ENCODE results near the gene ARID1B. TPM values are rescaled to one million over a fixed set of nuclear protein-coding genes. Genes with fewer than 3 reads are reported as not detected.

The ARID1B gene
- total and polyA plus RNA-seq, 7 donors, result 8.1 to 61.1 (median 53.1) TPM

GRCh38 chr6:156952401-156952800 is 175.2 kb downstream of the ARID1B start:
- 75 to 87% (median 77%) methylated on average over 5 of the region's 5 CpGs for WGBS, 3 donors
- intact Hi-C loops (cut with DNase I), result loop anchor here (10.0 kb wide), 2 partner anchors 168 to 268 kb away; no protein-coding TSS in a partner anchor
- DNase-seq (no peak), ATAC-seq (no peak)
- Histone ChIP-seq H3K36me3 (ENCODE audit: insufficient read depth in 1 of 2, low read depth in 1 of 2) (no peaks in the 10 kb centered on the region), H3K4me3 (no peak overlapping the region), H3K4me1 (peaks cover 97% of the 10 kb centered on the region), H3K27me3 (ENCODE audit: insufficient read depth in 3 of 3, low read length in 2 of 3) (no peaks in the 10 kb centered on the region), H3K27ac (peak overlapping the region; percentile 89), H3K9me3 (no peaks in the 10 kb centered on the region)
- TF ChIP-seq, protein P1, sequence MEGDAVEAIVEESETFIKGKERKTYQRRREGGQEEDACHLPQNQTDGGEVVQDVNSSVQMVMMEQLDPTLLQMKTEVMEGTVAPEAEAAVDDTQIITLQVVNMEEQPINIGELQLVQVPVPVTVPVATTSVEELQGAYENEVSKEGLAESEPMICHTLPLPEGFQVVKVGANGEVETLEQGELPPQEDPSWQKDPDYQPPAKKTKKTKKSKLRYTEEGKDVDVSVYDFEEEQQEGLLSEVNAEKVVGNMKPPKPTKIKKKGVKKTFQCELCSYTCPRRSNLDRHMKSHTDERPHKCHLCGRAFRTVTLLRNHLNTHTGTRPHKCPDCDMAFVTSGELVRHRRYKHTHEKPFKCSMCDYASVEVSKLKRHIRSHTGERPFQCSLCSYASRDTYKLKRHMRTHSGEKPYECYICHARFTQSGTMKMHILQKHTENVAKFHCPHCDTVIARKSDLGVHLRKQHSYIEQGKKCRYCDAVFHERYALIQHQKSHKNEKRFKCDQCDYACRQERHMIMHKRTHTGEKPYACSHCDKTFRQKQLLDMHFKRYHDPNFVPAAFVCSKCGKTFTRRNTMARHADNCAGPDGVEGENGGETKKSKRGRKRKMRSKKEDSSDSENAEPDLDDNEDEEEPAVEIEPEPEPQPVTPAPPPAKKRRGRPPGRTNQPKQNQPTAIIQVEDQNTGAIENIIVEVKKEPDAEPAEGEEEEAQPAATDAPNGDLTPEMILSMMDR (IDR thresholded peaks at IDR 0.05), result no peak

DNA sequence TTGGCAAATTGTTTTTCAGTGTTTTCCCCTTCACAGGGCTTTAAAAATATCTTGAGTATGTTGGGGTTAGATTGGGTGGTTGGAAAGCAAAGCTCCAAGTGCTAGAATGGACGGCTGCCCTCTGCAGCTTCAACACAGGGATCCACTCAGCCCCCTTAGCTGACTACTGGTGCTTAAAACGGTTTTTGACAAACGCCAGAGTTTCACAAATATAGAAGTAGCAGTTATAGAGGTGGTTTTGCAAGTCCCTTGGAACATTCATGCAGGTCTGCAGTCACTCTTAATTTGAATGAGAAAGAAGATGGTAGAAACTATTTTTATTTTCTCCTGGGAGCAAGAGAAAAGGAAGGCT is 175.9 kb downstream of the ARID1B start:
- Histone ChIP-seq H3K9me3 (no peaks in the 10 kb centered on the region), H3K36me3 (ENCODE audit: insufficient read depth in 1 of 2, low read depth in 1 of 2) (no peaks in the 10 kb centered on the region), H3K4me1 (peaks cover 97% of the 10 kb centered on the region), H3K27ac (peak overlapping the region; percentile 89), H3K27me3 (ENCODE audit: insufficient read depth in 3 of 3, low read length in 2 of 3) (no peaks in the 10 kb centered on the region), H3K4me3 (peak overlapping the region; percentile 50)
- intact Hi-C loops (cut with DNase I), result loop anchor here (10.0 kb wide), 2 partner anchors 168 to 268 kb away; no protein-coding TSS in a partner anchor
- peak in 3 of 4 donors; percentile 0 to 20 (median 8) for ATAC-seq
- WGBS, 3 donors, result 9 to 19% (median 14%) methylated on average over 3 of the region's 3 CpGs
- no peak for DNase-seq
- TF ChIP-seq, protein P1 (IDR thresholded peaks at IDR 0.05), result no peak

- H3K4me1 ChIP-seq, result peaks cover 97% of the 10 kb centered on the region
- intact Hi-C loops (cut with DNase I), result loop anchor here (10.0 kb wide), 2 partner anchors 169 to 269 kb away; no protein-coding TSS in a partner anchor
- no peaks in the 10 kb centered on the region for H3K9me3 ChIP-seq
- whole genome bisulfite sequencing, 3 donors, result 8 to 11% (median 10%) methylated on average over 7 of the region's 7 CpGs
- H3K27me3 ChIP-seq (ENCODE audit: insufficient read depth in 3 of 3, low read length in 2 of 3), result no peaks in the 10 kb centered on the region
- TF ChIP-seq, protein P1 (IDR thresholded peaks at IDR 0.05), result no peak
- H3K36me3 ChIP-seq (ENCODE audit: insufficient read depth in 1 of 2, low read depth in 1 of 2), result no peaks in the 10 kb centered on the region
- ATAC-seq (peak; percentile 77 to 83 (median 80)), DNase-seq (no peak)
- H3K4me3 ChIP-seq, result peak overlapping the region; percentile 50
- H3K27ac ChIP-seq, result peak overlapping the region; percentile 89
Observed at GRCh38 chr6:156953479-156954146, 176.4 kb downstream of the ARID1B start.

DNA sequence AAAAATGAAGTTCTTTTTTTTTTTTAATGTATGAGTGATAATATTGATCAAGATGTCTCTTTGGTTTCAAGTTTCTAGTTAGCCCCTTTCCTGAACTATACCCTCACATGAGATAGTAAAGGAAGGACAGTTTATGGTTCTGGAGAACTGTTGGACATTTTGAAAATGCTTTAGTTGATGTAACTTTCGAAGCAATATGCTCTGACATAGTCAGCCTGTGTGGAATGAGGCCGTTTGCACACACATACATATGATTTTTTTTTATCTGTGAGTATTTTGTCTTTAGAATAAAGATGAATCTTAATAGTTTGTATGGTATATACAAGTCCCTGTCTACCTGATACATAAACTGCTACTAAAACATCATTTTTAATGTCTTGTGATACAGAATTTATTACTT is 177.0 kb downstream of the ARID1B start:
- TF ChIP-seq, protein P1 (IDR thresholded peaks at IDR 0.05), result no peak
- no peak for DNase-seq
- 45 to 82% (median 48%) methylated on average over 2 of the region's 2 CpGs for WGBS, 3 donors
- intact Hi-C loops (cut with DNase I), result loop anchor here (10.0 kb wide), 2 partner anchors 169 to 269 kb away; no protein-coding TSS in a partner anchor
- H3K36me3 ChIP-seq (ENCODE audit: insufficient read depth in 1 of 2, low read depth in 1 of 2), result no peaks in the 10 kb centered on the region
- ATAC-seq, result no peak
- no peaks in the 10 kb centered on the region for H3K27me3 ChIP-seq (ENCODE audit: insufficient read depth in 3 of 3, low read length in 2 of 3)
- peak overlapping the region; percentile 89 for H3K27ac ChIP-seq
- H3K4me3 ChIP-seq, result peak overlapping the region; percentile 50
- no peaks in the 10 kb centered on the region for H3K9me3 ChIP-seq
- H3K4me1 ChIP-seq, result peaks cover 96% of the 10 kb centered on the region
